Erythroblast (primary cell): ENCODE results near the gene SNX7.

Source experiments
- GATA1 ChIP-seq: IDR thresholded peaks from 2 replicates; pipeline ENCODE4 v1.6.1; 2011; ENCODE audit warnings: low read depth, mild to moderate bottlenecking, control low read depth, low read length, moderate library complexity
- POLR2A ChIP-seq: IDR thresholded peaks from 2 replicates; pipeline ENCODE4 v1.6.1; 2011; ENCODE audit warnings: mild to moderate bottlenecking, low read length

- TF ChIP-seq POLR2A (no peak), GATA1 (no peak)
These were observed 48.4 kb downstream of the SNX7 start for GRCh38 chr1:98709906-98710305.
